Pancreas (tissue), 10 donors: Measurements from ENCODE around the gene SLC26A9. TPM values are rescaled to one million over a fixed set of nuclear protein-coding genes. Genes with fewer than 3 reads are reported as not detected.
"Not testable (repeated sequence)": the region's sequence is repeated elsewhere in the genome, so short reads cannot be mapped to it uniquely, and the experiment has no call there.

Experiments
- ATAC-seq, 4 donors: fragments of 200-7000 bp; cut with Tn5 transposase; one replicate each; pipeline versions ENCODE4 v1.8.0 to v1.9.1; 2020; ENCODE audit warnings: mild to moderate bottlenecking in 4 of 4, moderate library complexity in 4 of 4
- DNase-seq, 6 donors: peaks; one replicate each; pipeline ENCODE4 v3.0.0-alpha.2; 2020
- FAIRE-seq: peaks from 2 replicates; lab custom pipeline; 2012; peaks lifted over from hg19 to GRCh38; lab: Jason Lieb, UNC
- H3K27ac ChIP-seq, 4 donors: fragments of 200-600 bp; sonication (generic); 1 replicate in 3 of 4; 2 replicates in 1 of 4; pipeline versions ENCODE4 v1.5.0 to v1.8.0; 2020
- H3K27me3 ChIP-seq, 4 donors: fragments of 200-600 bp; one replicate each; pipeline ENCODE4 v1.8.0; 2021
- H3K36me3 ChIP-seq, 3 donors: fragments of 200-600 bp; sonication (generic) in 1 of 3; one replicate each; pipeline versions ENCODE4 v1.5.0 to v1.8.0; 2020 to 2021
- H3K4me1 ChIP-seq, 3 donors: fragments of 200-600 bp; one replicate each; pipeline ENCODE4 v1.8.0; 2021
- H3K4me3 ChIP-seq, 4 donors: fragments of 200-600 bp; sonication (generic) in 2 of 4; one replicate each; pipeline versions ENCODE4 v1.5.0 to v1.8.0; 2020 to 2021
- H3K9me3 ChIP-seq, 4 donors: fragments of 200-600 bp; one replicate each; pipeline ENCODE4 v1.8.0; 2021
- whole genome bisulfite sequencing, 2 donors: extraction: QIAGEN DNeasy Blood & Tissue Kit; methylation state at CpG; one replicate each; pipeline ENCODE4 v1.1.7; 2013; 5-methylcytosine and 5-hydroxymethylcytosine counted together
- intact Hi-C, 3 donors: fragments of 100-400 bp; cut with DNase I; formaldehyde crosslinking; loops; one replicate each; pipeline versions ENCODE4 v1.11.1 to v1.14.2; 2022
- polyA plus RNA-seq, 2 donors: library from polyadenylated mRNA; stranded (reverse); fragments of 200-250 nt; gene quantifications; one replicate each; pipeline ENCODE4 v1.2.3, GENCODE V29; 2013
- total RNA-seq, 6 donors: library from RNA; stranded (reverse); fragmentation: NEBNext Ultra II Directional in 4 of 6; extraction: Animal tissue kit (Norgen Biotek cat#: 25700) in 4 of 6; gene quantifications; one replicate each; pipeline versions ENCODE4 v1.2.1 to v1.2.4, GENCODE V29; 2021 to 2023
- TF ChIP-seq, protein P1 (sequence below), 4 donors: fragments of 200-600 bp; sonication (generic) in 3 of 4; IDR thresholded peaks; one replicate each; pipeline versions ENCODE4 v1.5.0 to v1.8.0; 2021; ENCODE audit warnings: antibody characterized with exemption in 4 of 4
- donor health status: healthy with polysubstance abuse.
- donor health status: DM: no; HTN: no; CAD: no; lungs with moderate emphysema.
- donor health status: DM: no; HTN: no; CAD: no.
- donor health status: control.
- donor health status: control.
- donor health status: Bipolar disorder and iron deficiency.
- donor health status: DM: yes; HTN: yes; CAD: no.
- donor health status: DM: no; HTN: no; CAD: no.
- donor health status: DM: no; HTN: no; CAD: no.
- donor health status: DM: yes; HTN: yes; CAD: no.

SLC26A9 gene
- total and polyA plus RNA-seq, 8 donors: 0.56 to 6.5 (median 1.2) TPM

DNA sequence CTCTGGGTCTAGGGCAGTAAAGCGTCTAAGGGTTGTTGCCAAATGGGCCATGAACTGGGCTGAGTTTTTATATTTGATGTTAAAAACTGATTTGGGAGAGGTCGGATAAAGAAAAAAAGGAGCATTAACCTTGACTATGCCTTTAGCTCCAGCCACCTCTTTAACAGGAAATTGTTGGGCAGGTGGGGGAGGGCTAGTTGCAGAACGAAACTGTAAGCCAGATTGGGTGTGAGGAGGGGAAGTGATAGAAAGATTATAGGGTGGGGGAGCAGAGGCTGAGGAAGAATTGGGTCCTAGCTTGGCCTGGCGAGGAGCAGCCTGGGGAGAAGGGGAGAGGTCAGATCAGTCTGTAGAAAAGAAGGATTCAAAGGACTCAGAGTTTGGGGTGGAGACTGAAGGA is 54.2 kb downstream of the SLC26A9 start:
- H3K27me3 ChIP-seq, H3K36me3 ChIP-seq, H3K4me3 ChIP-seq, H3K9me3 ChIP-seq, H3K27ac ChIP-seq, intact Hi-C loops, ATAC-seq, DNase-seq, H3K4me1 ChIP-seq, FAIRE-seq: not testable (repeated sequence)
- 82 to 90% methylated on average over 4 of the region's 4 CpGs for WGBS, 2 donors

- Histone ChIP-seq H3K9me3 (no peaks in the 10 kb centered on the region), H3K4me3 (no peak overlapping the region), H3K4me1 (no peaks in the 10 kb centered on the region), H3K27me3 (no peaks in the 10 kb centered on the region), H3K27ac (no peak overlapping the region), H3K36me3 (no peaks in the 10 kb centered on the region)
- TF ChIP-seq, protein P1, sequence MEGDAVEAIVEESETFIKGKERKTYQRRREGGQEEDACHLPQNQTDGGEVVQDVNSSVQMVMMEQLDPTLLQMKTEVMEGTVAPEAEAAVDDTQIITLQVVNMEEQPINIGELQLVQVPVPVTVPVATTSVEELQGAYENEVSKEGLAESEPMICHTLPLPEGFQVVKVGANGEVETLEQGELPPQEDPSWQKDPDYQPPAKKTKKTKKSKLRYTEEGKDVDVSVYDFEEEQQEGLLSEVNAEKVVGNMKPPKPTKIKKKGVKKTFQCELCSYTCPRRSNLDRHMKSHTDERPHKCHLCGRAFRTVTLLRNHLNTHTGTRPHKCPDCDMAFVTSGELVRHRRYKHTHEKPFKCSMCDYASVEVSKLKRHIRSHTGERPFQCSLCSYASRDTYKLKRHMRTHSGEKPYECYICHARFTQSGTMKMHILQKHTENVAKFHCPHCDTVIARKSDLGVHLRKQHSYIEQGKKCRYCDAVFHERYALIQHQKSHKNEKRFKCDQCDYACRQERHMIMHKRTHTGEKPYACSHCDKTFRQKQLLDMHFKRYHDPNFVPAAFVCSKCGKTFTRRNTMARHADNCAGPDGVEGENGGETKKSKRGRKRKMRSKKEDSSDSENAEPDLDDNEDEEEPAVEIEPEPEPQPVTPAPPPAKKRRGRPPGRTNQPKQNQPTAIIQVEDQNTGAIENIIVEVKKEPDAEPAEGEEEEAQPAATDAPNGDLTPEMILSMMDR (IDR thresholded peaks at IDR 0.05): no peak
- FAIRE-seq (no peak), ATAC-seq (no peak), DNase-seq (no peak)
- intact Hi-C loops: no loop called here
Measured at GRCh38 chr1:205883792-205884191, 59.5 kb downstream of the SLC26A9 start.

- H3K36me3 ChIP-seq: no peaks in the 10 kb centered on the region
- ATAC-seq: no peak
- no peak overlapping the region for H3K27ac ChIP-seq
- H3K4me1 ChIP-seq: no peaks in the 10 kb centered on the region
- FAIRE-seq: no peak
- no peak for DNase-seq
- no peaks in the 10 kb centered on the region for H3K9me3 ChIP-seq
- TF ChIP-seq, protein P1 (IDR thresholded peaks at IDR 0.05): no peak
- no peaks in the 10 kb centered on the region for H3K27me3 ChIP-seq
- H3K4me3 ChIP-seq: no peak overlapping the region
- intact Hi-C loops: no loop called here
Measured at GRCh38 chr1:205880923-205881322, 62.3 kb downstream of the SLC26A9 start.

DNA sequence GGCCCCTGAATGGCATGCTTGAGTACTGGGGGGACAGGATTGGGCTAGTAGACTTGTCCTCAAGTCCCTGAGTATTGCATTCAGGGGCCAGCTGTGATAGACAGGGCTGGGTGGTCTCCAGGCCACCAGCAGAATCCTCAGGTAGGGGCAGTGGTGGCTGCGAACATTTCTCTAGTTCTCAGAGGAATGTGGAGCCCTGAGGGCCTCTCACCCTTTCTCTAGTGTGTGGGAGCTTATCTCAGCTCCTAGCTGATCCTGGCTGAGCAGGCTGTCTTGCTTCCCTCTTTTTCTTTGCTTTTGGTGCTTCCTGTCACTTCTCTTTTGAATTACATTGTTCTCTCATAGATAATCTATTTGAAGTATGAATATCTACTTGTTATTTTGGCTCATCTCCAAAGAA is 63.3 kb downstream of the SLC26A9 start:
- TF ChIP-seq, protein P1 (IDR thresholded peaks at IDR 0.05): no peak
- Histone ChIP-seq H3K36me3 (no peaks in the 10 kb centered on the region), H3K4me3 (no peak overlapping the region), H3K9me3 (no peaks in the 10 kb centered on the region), H3K27me3 (no peaks in the 10 kb centered on the region), H3K27ac (no peak overlapping the region), H3K4me1 (no peaks in the 10 kb centered on the region)
- intact Hi-C loops: no loop called here
- no peak for FAIRE-seq
- 98 to 100% methylated on average over 1 of the region's 1 CpG for WGBS, 2 donors
- DNase-seq: no peak
- no peak for ATAC-seq

GRCh38 chr1:205878026-205878425 is 65.2 kb downstream of the SLC26A9 start:
- FAIRE-seq (no peak), DNase-seq (no peak), ATAC-seq (no peak)
- TF ChIP-seq, protein P1 (IDR thresholded peaks at IDR 0.05): no peak
- intact Hi-C loops: no loop called here
- Histone ChIP-seq H3K36me3 (no peaks in the 10 kb centered on the region), H3K9me3 (no peaks in the 10 kb centered on the region), H3K27me3 (no peaks in the 10 kb centered on the region), H3K4me1 (no peaks in the 10 kb centered on the region), H3K4me3 (no peak overlapping the region), H3K27ac (no peak overlapping the region)

GRCh38 chr1:205873148-205873547 is 70.1 kb downstream of the SLC26A9 start:
- intact Hi-C loops, H3K36me3 ChIP-seq, H3K27ac ChIP-seq, FAIRE-seq, H3K4me1 ChIP-seq, H3K9me3 ChIP-seq, H3K27me3 ChIP-seq, ATAC-seq, H3K4me3 ChIP-seq, DNase-seq: not testable (repeated sequence)
